ENCODE measurements around the gene ENTR1. TPM values are rescaled to one million over a fixed set of nuclear protein-coding genes. Genes with fewer than 3 reads are reported as not detected.
"Not testable (repeated sequence)": the region's sequence is repeated elsewhere in the genome, so short reads cannot be mapped to it uniquely, and the experiment has no call there.

ENTR1 gene
- total RNA-seq, 1 donor from 2014 or later, result 22.8 TPM

- ATAC-seq, result peak; percentile 51
These were observed 28.4 kb upstream of the ENTR1 start for GRCh38 chr9:136438548-136439480.

DNA sequence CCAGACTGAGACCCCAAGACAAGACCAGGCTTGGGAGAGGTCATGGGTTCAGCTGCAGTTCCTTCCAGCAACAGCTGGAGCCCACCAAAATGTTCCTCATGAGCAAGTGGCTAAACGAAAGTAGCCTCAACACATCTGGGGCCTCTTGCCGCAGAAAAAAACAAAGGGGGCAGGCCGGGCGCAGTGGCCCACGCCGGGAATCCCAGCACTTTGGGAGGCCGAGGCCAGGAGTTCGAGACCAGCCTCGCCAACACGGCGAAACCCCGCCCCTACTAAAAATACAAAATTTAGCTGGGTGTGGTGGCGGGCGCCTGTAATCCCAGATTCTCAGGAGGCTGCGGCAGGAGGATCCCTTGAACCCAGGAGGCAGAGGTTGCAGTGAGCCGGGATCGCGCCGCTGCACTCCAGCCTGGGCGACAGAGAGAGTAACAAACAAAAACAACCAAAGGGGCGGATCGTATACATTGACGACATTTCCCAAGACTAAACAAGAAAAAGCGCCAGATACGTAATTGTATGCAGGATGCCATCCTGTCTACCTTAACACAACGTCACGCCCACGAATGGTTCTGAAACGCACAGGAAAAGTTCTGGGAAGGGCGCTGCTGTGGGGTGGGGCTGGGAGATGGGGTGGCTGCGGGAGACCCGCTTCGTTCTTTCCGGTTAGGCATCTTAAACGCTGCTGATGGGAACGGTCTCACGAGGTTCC, 27.6 kb upstream of the ENTR1 start:
- no peak for ATAC-seq

GRCh38 chr9:136437430-136437829, 27.0 kb upstream of the ENTR1 start:
- no peak for ATAC-seq

GRCh38 chr9:136436055-136436634, 25.7 kb upstream of the ENTR1 start:
- ATAC-seq, result no peak

DNA sequence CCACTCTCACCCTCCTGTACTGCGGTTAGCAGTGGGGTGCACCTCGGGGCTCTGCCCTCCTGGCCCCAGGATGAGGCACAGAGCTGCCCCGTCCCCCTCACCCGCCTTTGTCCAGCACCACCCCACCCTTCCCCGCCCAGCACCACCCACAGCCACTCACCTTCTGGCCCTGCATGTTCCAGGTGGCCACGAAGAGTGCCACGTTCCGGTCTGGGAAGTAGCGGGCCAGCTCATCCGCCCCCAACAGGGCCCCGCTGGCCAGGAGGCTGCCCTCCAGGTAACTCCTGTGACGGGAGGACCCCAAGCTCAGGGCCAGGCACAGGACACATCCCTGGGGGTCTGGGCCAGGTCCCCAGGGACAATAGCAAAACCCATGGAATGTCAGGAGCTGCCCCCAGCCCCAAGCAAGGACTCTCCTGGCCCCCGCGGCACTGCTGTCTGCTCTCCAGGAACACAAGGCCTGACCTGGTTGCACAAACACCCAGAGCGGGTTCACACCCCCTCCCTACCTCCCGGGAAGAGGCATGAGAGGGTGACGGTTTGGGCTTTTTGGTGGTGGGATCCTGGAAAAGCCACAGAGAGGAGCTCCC, 24.3 kb upstream of the ENTR1 start:
- ATAC-seq, result no peak

GRCh38 chr9:136433849-136434579, 23.6 kb upstream of the ENTR1 start:
- ATAC-seq, result no peak

GRCh38 chr9:136433043-136433715, 22.8 kb upstream of the ENTR1 start:
- ATAC-seq, result no peak

GRCh38 chr9:136432591-136432990, 22.2 kb upstream of the ENTR1 start:
- no peak for ATAC-seq

- no peak for ATAC-seq
These were observed 21.5 kb upstream of the ENTR1 start for GRCh38 chr9:136431782-136432350.

DNA sequence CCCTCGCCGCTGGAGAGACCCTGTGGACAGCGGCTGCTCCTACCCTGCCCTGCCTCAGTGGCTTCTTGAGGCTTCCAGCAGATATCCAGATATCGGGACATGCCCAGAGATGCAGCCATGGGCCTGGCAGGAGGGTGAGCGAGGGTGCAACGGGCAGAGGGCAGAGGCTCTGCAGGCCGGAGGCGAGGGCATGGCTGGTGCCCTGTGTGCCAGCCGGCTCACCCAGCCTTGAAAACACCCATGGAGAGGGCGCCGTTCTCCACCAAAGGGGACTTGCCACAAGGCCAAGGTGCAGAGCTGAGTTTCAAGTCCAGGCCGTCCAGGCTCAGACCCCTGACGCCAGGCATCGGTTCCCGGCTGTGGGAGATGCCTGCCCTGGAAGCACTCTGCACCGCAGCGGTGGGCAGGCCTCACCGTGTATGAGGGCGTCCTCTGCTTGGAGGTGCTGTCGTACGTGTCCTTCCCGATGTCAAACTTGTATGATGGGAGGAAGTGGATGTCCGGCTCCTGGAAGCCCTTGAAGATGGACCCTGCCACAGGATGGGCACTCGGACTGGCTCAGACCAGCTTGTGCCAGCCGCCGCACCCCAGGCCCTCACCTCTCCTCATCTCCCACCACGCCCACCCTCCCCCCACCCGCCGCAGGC, 20.3 kb upstream of the ENTR1 start:
- ATAC-seq, result no peak

GRCh38 chr9:136429683-136430491, 19.5 kb upstream of the ENTR1 start:
- no peak for ATAC-seq

- peak; percentile 13 for ATAC-seq
These were observed 18.7 kb upstream of the ENTR1 start for GRCh38 chr9:136429075-136429628.

- ATAC-seq, result no peak
These were observed 16.4 kb upstream of the ENTR1 start for GRCh38 chr9:136426787-136427186.

GRCh38 chr9:136425367-136425766, 15.0 kb upstream of the ENTR1 start:
- ATAC-seq, result not testable (repeated sequence)

GRCh38 chr9:136424750-136425362, 14.4 kb upstream of the ENTR1 start:
- ATAC-seq, result no peak

DNA sequence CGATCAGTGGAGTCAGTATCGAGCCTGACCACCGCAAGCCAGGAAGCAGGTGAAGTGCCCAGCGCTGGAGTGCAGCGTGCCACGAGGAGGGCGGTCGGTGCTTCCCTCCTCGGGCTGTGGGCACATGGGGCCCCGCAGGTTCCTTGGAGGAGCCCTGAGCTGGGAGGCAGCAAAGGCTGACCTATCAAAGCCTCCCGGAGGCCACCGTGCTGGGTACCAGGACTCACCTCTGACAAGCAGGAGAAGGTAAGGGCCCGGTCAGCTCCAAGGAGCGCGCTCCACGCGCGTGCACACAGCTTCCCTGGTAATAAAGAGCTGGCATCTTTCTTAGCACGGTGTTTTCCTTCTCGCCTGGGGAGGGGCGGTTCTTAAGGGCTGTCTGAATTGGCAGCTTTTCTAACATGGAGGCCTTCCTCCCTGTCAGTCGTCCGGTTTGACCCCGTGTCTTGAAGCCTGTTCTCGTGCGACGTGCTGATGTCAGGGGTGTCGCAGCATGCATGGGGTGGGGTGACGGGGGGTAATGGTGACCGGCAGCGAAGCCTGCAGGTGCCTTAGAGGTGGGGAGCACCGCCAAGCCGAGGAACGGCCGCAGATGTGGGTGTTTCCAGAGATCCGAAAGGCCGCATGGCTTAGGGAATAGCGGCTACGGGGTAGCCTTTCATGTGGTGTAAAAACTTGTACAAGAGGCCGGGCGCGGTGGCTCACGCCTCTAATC, 13.2 kb upstream of the ENTR1 start:
- peak; percentile 21 for ATAC-seq

DNA sequence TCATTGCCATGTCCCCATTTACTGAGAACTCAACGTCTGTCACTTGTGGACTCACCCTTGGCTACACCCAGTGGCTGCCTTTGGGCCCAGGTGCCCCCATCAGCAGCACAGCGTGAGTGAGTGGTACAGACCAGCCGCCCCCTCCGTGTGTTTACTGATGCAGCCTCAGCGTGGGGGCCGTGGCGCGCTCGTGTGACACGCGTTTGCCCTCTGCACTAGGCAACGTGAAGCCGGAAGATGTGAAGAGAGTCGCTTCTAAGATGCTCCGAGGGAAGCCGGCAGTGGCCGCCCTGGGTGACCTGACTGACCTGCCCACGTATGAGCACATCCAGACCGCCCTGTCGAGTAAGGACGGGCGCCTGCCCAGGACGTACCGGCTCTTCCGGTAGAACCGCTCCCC, 12.5 kb upstream of the ENTR1 start:
- ATAC-seq, result peak; percentile 36

DNA sequence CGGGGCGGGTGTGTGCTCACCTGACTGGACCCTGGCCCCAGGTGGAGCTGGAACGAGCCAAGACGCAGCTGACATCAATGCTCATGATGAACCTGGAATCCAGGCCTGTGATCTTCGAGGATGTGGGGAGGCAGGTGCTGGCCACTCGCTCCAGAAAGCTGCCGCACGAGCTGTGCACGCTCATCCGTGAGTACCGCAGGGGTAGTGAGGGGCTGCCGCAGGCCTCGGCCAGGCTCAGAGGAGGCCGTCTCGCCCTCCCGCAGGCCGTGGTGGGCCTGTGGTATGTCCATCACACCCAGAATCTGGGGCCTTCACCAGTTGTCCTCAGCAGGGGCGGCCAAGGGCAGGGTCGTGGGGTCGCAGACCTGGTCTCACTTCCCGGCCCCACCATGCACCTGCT, 11.4 kb upstream of the ENTR1 start:
- no peak for ATAC-seq

- ATAC-seq, result no peak
These were observed 8.6 kb upstream of the ENTR1 start for GRCh38 chr9:136419092-136419420.
